ENCODE results near the gene CYP19A1. TPM values are rescaled to one million over a fixed set of nuclear protein-coding genes. Genes with fewer than 3 reads are reported as not detected.

The CYP19A1 gene
- total and polyA plus RNA-seq, 4 donors, result 0.03 to 124 (median 0.50) TPM; not detected in 1

GRCh38 chr15:51195459-51195858 is 142.9 kb downstream of the CYP19A1 start:
- no peak overlapping the region for H3K4me3 ChIP-seq (ENCODE audit: low read depth in 1 of 3, low read length in 3 of 3)
- TF ChIP-seq HNF4A (conservative IDR thresholded peaks at IDR 0.05), result no peak
- no peak for TF ChIP-seq NR2F2 (IDR thresholded peaks at IDR 0.05)
- TF ChIP-seq HNF4G (IDR thresholded peaks at IDR 0.05), result no peak
- TF ChIP-seq, protein P1, sequence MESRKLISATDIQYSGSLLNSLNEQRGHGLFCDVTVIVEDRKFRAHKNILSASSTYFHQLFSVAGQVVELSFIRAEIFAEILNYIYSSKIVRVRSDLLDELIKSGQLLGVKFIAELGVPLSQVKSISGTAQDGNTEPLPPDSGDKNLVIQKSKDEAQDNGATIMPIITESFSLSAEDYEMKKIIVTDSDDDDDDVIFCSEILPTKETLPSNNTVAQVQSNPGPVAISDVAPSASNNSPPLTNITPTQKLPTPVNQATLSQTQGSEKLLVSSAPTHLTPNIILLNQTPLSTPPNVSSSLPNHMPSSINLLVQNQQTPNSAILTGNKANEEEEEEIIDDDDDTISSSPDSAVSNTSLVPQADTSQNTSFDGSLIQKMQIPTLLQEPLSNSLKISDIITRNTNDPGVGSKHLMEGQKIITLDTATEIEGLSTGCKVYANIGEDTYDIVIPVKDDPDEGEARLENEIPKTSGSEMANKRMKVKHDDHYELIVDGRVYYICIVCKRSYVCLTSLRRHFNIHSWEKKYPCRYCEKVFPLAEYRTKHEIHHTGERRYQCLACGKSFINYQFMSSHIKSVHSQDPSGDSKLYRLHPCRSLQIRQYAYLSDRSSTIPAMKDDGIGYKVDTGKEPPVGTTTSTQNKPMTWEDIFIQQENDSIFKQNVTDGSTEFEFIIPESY (IDR thresholded peaks at IDR 0.05), result no peak
- TF ChIP-seq, protein P2, sequence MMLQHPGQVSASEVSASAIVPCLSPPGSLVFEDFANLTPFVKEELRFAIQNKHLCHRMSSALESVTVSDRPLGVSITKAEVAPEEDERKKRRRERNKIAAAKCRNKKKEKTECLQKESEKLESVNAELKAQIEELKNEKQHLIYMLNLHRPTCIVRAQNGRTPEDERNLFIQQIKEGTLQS (IDR thresholded peaks at IDR 0.05), result no peak
- no peak for TF ChIP-seq FOXA1 (IDR thresholded peaks at IDR 0.05)
- no peak for TF ChIP-seq FOXA2 (IDR thresholded peaks at IDR 0.05)
- TF ChIP-seq CTCF (IDR thresholded peaks at IDR 0.05; ENCODE audit: low read depth, low read length, missing input control), result no peak
- TF ChIP-seq MAX (IDR thresholded peaks at IDR 0.05), result no peak
- no peak for TF ChIP-seq RAD21 (IDR thresholded peaks at IDR 0.05)
- no peak for TF ChIP-seq EGR1 (IDR thresholded peaks at IDR 0.05; ENCODE audit: low read depth in 2 of 2)
- TF ChIP-seq SP1 (IDR thresholded peaks at IDR 0.05), result no peak
- no peak for TF ChIP-seq GABPA (IDR thresholded peaks at IDR 0.05 in 1 of 2, conservative IDR thresholded peaks at IDR 0.05 in 1 of 2)
- TF ChIP-seq TAF1 (conservative IDR thresholded peaks at IDR 0.05), result no peak
- TF ChIP-seq RXRA (IDR thresholded peaks at IDR 0.05), result no peak
- no peaks in the 10 kb centered on the region for H3K9me3 ChIP-seq (ENCODE audit: control insufficient read depth in 4 of 4, low read length in 3 of 4)
- 60% methylated on average over 3 of the region's 3 CpGs for WGBS
- H3K9ac ChIP-seq (ENCODE audit: low read depth in 1 of 2, low read length in 2 of 2), result no peak overlapping the region
- H3K4me1 ChIP-seq (ENCODE audit: control insufficient read depth in 4 of 4, insufficient read depth in 4 of 4, low read length in 3 of 4), result no peaks in the 10 kb centered on the region
- peaks cover 4 to 11% (median 7%) of the 10 kb centered on the region in 4 donors for H3K27me3 ChIP-seq (ENCODE audit: control insufficient read depth in 4 of 4, insufficient read depth in 4 of 4, low read length in 3 of 4)
- no peak for DNase-seq (ENCODE audit: low spot score)
- H3K36me3 ChIP-seq (ENCODE audit: control insufficient read depth in 4 of 4, insufficient read depth in 3 of 4, low read depth in 1 of 4, low read length in 3 of 4), result no peaks in the 10 kb centered on the region
- H3K27ac ChIP-seq (ENCODE audit: low read depth in 1 of 2, low read length in 2 of 2), result no peak overlapping the region

DNA sequence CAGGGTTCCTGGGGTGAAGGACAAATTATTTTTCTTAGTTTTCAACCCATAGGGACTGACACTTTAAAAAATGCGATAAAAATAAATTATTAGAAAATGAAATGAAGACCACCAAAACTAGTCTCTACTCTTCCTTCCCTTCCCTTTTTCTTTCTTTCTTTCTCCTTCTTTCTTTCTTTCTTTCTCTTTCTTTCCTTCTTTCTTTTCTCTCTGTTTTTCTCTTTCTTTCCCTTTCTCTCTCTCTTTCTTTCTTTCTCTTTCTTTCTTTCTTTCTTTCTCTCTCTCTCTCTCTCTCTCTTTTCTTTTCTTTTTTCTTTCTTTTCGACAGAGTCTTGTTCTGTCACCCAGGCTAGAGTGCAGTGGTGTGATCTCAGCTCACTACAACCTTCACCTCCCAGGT is 144.4 kb downstream of the CYP19A1 start:
- Histone ChIP-seq H3K27ac (ENCODE audit: low read depth in 1 of 2, low read length in 2 of 2) (no peak overlapping the region), H3K36me3 (ENCODE audit: control insufficient read depth in 4 of 4, insufficient read depth in 3 of 4, low read depth in 1 of 4, low read length in 3 of 4) (no peaks in the 10 kb centered on the region), H3K4me1 (ENCODE audit: control insufficient read depth in 4 of 4, insufficient read depth in 4 of 4, low read length in 3 of 4) (no peaks in the 10 kb centered on the region), H3K27me3 (ENCODE audit: control insufficient read depth in 4 of 4, insufficient read depth in 4 of 4, low read length in 3 of 4) (peaks cover 0 to 11% (median 5%) of the 10 kb centered on the region in 4 donors), H3K9ac (ENCODE audit: low read depth in 1 of 2, low read length in 2 of 2) (no peak overlapping the region), H3K4me3 (ENCODE audit: low read depth in 1 of 3, low read length in 3 of 3) (no peak overlapping the region), H3K9me3 (ENCODE audit: control insufficient read depth in 4 of 4, low read length in 3 of 4) (no peaks in the 10 kb centered on the region)
- 70% methylated on average over 2 of the region's 2 CpGs for WGBS
- DNase-seq (ENCODE audit: low spot score), result no peak
- TF ChIP-seq CTCF (IDR thresholded peaks at IDR 0.05; ENCODE audit: low read depth, low read length, missing input control), result no peak
- no peak for TF ChIP-seq RXRA (IDR thresholded peaks at IDR 0.05)
- TF ChIP-seq REST (IDR thresholded peaks at IDR 0.05), result no peak
- no peak for TF ChIP-seq JUND (IDR thresholded peaks at IDR 0.05)
- no peak for TF ChIP-seq HNF4A (conservative IDR thresholded peaks at IDR 0.05)
- TF ChIP-seq YY1 (IDR thresholded peaks at IDR 0.05), result no peak
- TF ChIP-seq HNF4G (IDR thresholded peaks at IDR 0.05), result no peak
- TF ChIP-seq, protein P2 (IDR thresholded peaks at IDR 0.05), result no peak
- TF ChIP-seq EGR1 (IDR thresholded peaks at IDR 0.05; ENCODE audit: low read depth in 2 of 2), result no peak
- no peak for TF ChIP-seq NR2F2 (IDR thresholded peaks at IDR 0.05)
- no peak for TF ChIP-seq GABPA (IDR thresholded peaks at IDR 0.05 in 1 of 2, conservative IDR thresholded peaks at IDR 0.05 in 1 of 2)
- TF ChIP-seq MAX (IDR thresholded peaks at IDR 0.05), result no peak
- TF ChIP-seq FOXA1 (IDR thresholded peaks at IDR 0.05), result no peak
- TF ChIP-seq SP1 (IDR thresholded peaks at IDR 0.05), result no peak
- TF ChIP-seq FOXA2 (IDR thresholded peaks at IDR 0.05), result no peak
- TF ChIP-seq, protein P1 (IDR thresholded peaks at IDR 0.05), result no peak
- TF ChIP-seq TAF1 (conservative IDR thresholded peaks at IDR 0.05), result no peak
